DOHH2 (cell line): ENCODE measurements around the gene C16orf95.

Experiments
- H3F3A ChIP-seq: fragments of 200-600 bp; sonication (generic), shearing (Covaris generic); 2 replicates; pipeline ENCODE4 v1.6.0; 2016; ENCODE audit warnings: antibody characterized with exemption, mild to moderate bottlenecking; ENCODE audit not compliant: control insufficient read depth, insufficient read depth
- H3K27ac ChIP-seq: fragments of 200-600 bp; sonication (generic); 2 replicates; pipeline ENCODE4 v1.5.1; 2014; ENCODE audit warnings: low read depth, mild to moderate bottlenecking, low read length, moderate library complexity
- H3K27me3 ChIP-seq: fragments of 200-600 bp; sonication (generic); 2 replicates; pipeline ENCODE4 v1.6.1; 2014; ENCODE audit warnings: mild to moderate bottlenecking, low read length, mixed read lengths; ENCODE audit not compliant: control insufficient read depth
- H3K36me3 ChIP-seq: fragments of 200-600 bp; sonication (generic); 2 replicates; pipeline ENCODE4 v1.6.1; 2014; ENCODE audit warnings: mild to moderate bottlenecking, low read length, moderate library complexity, mixed read lengths; ENCODE audit not compliant: control insufficient read depth
- H3K4me1 ChIP-seq: fragments of 200-600 bp; sonication (generic); 2 replicates; pipeline ENCODE4 v1.6.1; 2014; ENCODE audit warnings: mild to moderate bottlenecking, low read length, mixed read lengths; ENCODE audit not compliant: control insufficient read depth
- H3K4me2 ChIP-seq: fragments of 200-600 bp; sonication (generic); 2 replicates; pipeline ENCODE4 v1.6.0; 2014; ENCODE audit warnings: mild to moderate bottlenecking, low read length, moderate library complexity
- H3K4me3 ChIP-seq: fragments of 200-600 bp; sonication (generic); 2 replicates; pipeline ENCODE4 v1.5.1; 2014; ENCODE audit warnings: mild to moderate bottlenecking, low read length, mixed read lengths
- H3K79me2 ChIP-seq: fragments of 200-600 bp; sonication (generic); 2 replicates; pipeline ENCODE4 v1.6.1; 2014; ENCODE audit warnings: mild to moderate bottlenecking, low read length, mixed read lengths; ENCODE audit not compliant: control insufficient read depth
- H3K9me2 ChIP-seq: fragments of 200-600 bp; sonication (generic); replicated peaks from 2 replicates; pipeline ENCODE4 v1.6.1; 2014; ENCODE audit warnings: mild to moderate bottlenecking, low read length, mixed read lengths; ENCODE audit not compliant: control insufficient read depth
- H3K9me3 ChIP-seq: fragments of 200-600 bp; sonication (generic); 2 replicates; pipeline ENCODE4 v1.6.1; 2014; ENCODE audit warnings: antibody characterized with exemption, low read length, mixed read lengths; ENCODE audit not compliant: control insufficient read depth, insufficient read depth
- H4K20me1 ChIP-seq: fragments of 200-600 bp; sonication (generic); 2 replicates; pipeline ENCODE4 v1.6.0; 2014; ENCODE audit warnings: low read depth, mild to moderate bottlenecking, antibody characterized with exemption, low read length, moderate library complexity; ENCODE audit not compliant: control insufficient read depth, insufficient read depth
- EZH2phosphoT487 ChIP-seq: fragments of 200-600 bp; sonication (generic); IDR thresholded peaks from 2 replicates; pipeline ENCODE4 v1.6.1; 2017; ENCODE audit warnings: borderline replicate concordance, mild to moderate bottlenecking, antibody characterized with exemption, low read length, moderate library complexity, mixed read lengths
- TF ChIP-seq, protein P1 (sequence below): fragments of 200-600 bp; sonication (generic); IDR thresholded peaks from one replicate; pipeline ENCODE4 v1.5.1; 2014; ENCODE audit warnings: antibody characterized with exemption, mild to moderate bottlenecking, low read depth, low read length; ENCODE audit not compliant: poor library complexity, severe bottlenecking

The C16orf95 gene

DNA sequence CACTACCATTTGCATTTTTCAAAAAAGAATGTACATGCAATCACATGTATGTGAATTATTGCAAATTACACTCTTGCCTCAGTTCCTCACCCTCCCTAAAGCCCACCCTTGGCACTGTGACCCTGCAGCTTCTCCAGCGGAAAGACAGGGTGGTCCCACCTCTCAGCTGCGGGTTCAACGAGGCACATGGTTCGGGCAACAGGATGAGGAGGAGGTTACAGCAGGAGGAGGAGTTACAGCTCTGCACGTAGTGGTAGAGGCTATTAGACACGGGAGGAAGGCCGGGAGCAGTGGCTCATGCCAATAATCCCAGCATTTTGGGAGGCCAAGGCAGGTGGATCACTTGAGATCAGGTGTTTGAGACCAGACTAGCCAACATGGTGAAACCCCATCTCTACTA, 5.2 kb downstream of the C16orf95 start:
- TF ChIP-seq EZH2phosphoT487: no peak
- TF ChIP-seq, protein P1, sequence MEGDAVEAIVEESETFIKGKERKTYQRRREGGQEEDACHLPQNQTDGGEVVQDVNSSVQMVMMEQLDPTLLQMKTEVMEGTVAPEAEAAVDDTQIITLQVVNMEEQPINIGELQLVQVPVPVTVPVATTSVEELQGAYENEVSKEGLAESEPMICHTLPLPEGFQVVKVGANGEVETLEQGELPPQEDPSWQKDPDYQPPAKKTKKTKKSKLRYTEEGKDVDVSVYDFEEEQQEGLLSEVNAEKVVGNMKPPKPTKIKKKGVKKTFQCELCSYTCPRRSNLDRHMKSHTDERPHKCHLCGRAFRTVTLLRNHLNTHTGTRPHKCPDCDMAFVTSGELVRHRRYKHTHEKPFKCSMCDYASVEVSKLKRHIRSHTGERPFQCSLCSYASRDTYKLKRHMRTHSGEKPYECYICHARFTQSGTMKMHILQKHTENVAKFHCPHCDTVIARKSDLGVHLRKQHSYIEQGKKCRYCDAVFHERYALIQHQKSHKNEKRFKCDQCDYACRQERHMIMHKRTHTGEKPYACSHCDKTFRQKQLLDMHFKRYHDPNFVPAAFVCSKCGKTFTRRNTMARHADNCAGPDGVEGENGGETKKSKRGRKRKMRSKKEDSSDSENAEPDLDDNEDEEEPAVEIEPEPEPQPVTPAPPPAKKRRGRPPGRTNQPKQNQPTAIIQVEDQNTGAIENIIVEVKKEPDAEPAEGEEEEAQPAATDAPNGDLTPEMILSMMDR: no peak
- Histone ChIP-seq H3K79me2 (peaks cover 9% of the 10 kb centered on the region), H3K4me1 (peaks cover 8% of the 10 kb centered on the region), H4K20me1 (no peaks in the 10 kb centered on the region), H3K9me2 (no peaks in the 10 kb centered on the region), H3K27me3 (no peaks in the 10 kb centered on the region), H3K36me3 (no peaks in the 10 kb centered on the region), H3F3A (no peaks in the 10 kb centered on the region), H3K9me3 (no peaks in the 10 kb centered on the region), H3K27ac (no peak overlapping the region), H3K4me3 (no peak overlapping the region), H3K4me2 (no peak overlapping the region)

DNA sequence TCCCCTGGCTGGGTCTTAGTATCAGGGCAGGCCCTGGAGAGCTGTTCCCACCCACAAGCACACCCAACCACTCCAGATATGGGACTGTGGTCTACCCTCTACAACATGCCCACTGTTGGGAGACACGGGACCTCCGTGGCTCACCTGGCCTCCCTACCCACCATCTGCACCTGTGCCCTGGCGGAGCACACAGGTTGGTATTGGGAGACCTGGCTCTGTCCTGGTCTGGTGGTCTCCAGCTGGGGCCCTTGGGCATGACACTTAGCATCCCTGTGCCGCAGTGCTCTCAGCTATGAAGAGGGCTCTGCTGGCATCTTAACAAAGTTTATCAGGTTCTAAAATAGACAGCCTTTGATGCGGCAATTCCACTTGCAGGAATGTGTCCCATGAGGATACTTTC, 5.8 kb downstream of the C16orf95 start:
- no peak overlapping the region for H3K4me2 ChIP-seq
- no peaks in the 10 kb centered on the region for H3K27me3 ChIP-seq
- no peaks in the 10 kb centered on the region for H3F3A ChIP-seq
- H3K4me3 ChIP-seq: no peak overlapping the region
- no peak overlapping the region for H3K27ac ChIP-seq
- H4K20me1 ChIP-seq: no peaks in the 10 kb centered on the region
- H3K4me1 ChIP-seq: peaks cover 4% of the 10 kb centered on the region
- H3K9me2 ChIP-seq: no peaks in the 10 kb centered on the region
- peaks cover 4% of the 10 kb centered on the region for H3K79me2 ChIP-seq
- H3K9me3 ChIP-seq: no peaks in the 10 kb centered on the region
- H3K36me3 ChIP-seq: no peaks in the 10 kb centered on the region
- no peak for TF ChIP-seq EZH2phosphoT487
- TF ChIP-seq, protein P1: no peak

DNA sequence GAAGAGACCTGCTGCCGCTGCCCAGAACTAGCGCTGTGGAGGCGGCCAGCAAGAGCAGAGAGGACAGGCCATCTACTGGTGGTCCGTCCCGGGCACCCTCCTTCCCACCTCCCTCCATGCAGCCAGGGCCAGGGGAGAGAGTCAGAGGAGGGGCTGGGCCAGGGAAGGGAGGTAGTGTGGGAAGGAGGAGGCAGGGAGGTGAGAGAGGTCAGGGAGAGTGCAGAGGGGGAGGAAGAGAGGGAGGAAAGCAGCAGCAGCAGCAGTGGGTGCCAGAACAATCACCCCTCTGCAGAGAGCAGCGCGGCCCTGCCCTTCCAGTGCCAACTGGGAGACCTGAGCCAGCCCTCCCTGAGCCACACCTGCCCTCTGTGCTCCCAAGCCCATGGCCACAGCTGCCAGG, 6.6 kb downstream of the C16orf95 start:
- Histone ChIP-seq H3K79me2 (no peaks in the 10 kb centered on the region), H3K4me1 (no peaks in the 10 kb centered on the region), H3K27ac (no peak overlapping the region), H3F3A (no peaks in the 10 kb centered on the region), H3K36me3 (no peaks in the 10 kb centered on the region), H3K27me3 (no peaks in the 10 kb centered on the region), H3K4me2 (no peak overlapping the region), H3K4me3 (no peak overlapping the region), H3K9me3 (no peaks in the 10 kb centered on the region), H3K9me2 (no peaks in the 10 kb centered on the region), H4K20me1 (no peaks in the 10 kb centered on the region)
- no peak for TF ChIP-seq EZH2phosphoT487
- TF ChIP-seq, protein P1: no peak
